K562 (cell line): ENCODE data around the gene UBE2G2. TPM values are rescaled to one million over a fixed set of nuclear protein-coding genes. Genes with fewer than 3 reads are reported as not detected.

Experiments used
- ARNT ChIP-seq, 2 experiments: fragments of 450-650 bp; IDR thresholded peaks; 2 replicates each; pipeline ENCODE4 v1.6.1; 2016; ENCODE audit warnings: mild to moderate bottlenecking in 1 of 2
- CHAMP1 ChIP-seq: fragments of 450-650 bp; IDR thresholded peaks from 2 replicates; pipeline ENCODE4 v1.6.1; 2016; ENCODE audit warnings: mild to moderate bottlenecking
- CREB3L1 ChIP-seq: fragments of 450-650 bp; IDR thresholded peaks from 2 replicates; pipeline ENCODE4 v1.6.1; 2014; ENCODE audit warnings: low read depth, mild to moderate bottlenecking, moderate library complexity, borderline replicate concordance
- DEAF1 ChIP-seq: fragments of 450-650 bp; formaldehyde crosslinking; IDR thresholded peaks from 2 replicates; pipeline ENCODE4 v1.4.0; 2020; ENCODE audit warnings: mild to moderate bottlenecking, moderate library complexity
- MEF2A ChIP-seq: IDR thresholded peaks from 2 replicates; pipeline ENCODE4 v1.6.1; 2011; ENCODE audit warnings: low read depth, mild to moderate bottlenecking, low read length, moderate library complexity; ENCODE audit not compliant: control insufficient read depth
- PTRF ChIP-seq: fragments of 450-650 bp; IDR thresholded peaks from 2 replicates; pipeline ENCODE4 v1.6.1; 2016; ENCODE audit warnings: mild to moderate bottlenecking, missing genetic modification characterization, missing compliant biosample characterization
- SMAD4 ChIP-seq: fragments of 250-450 bp; sonication (Bioruptor Pico); conservative IDR thresholded peaks from 2 replicates; pipeline ENCODE4 v1.8.0; 2021; ENCODE audit warnings: inconsistent platforms, mild to moderate bottlenecking, moderate library complexity
- SREBF2 ChIP-seq: sonication (generic); formaldehyde crosslinking; IDR thresholded peaks from 2 replicates; pipeline ENCODE4 v1.4.0; 2020; ENCODE audit warnings: mild to moderate bottlenecking, missing genetic modification reagents
- STAG1 ChIP-seq: sonication (generic); formaldehyde crosslinking; IDR thresholded peaks from 2 replicates; pipeline ENCODE4 v1.5.0; 2020; ENCODE audit warnings: missing genetic modification reagents, borderline replicate concordance
- ZBTB12 ChIP-seq: fragments of 250-450 bp; sonication (Bioruptor Pico); IDR thresholded peaks from 2 replicates; pipeline ENCODE4 v1.4.0; 2020
- ZNF134 ChIP-seq: fragments of 250-450 bp; sonication (Bioruptor Pico); conservative IDR thresholded peaks from 2 replicates; pipeline ENCODE4 v1.4.0; 2020
- ZNF23 ChIP-seq: fragments of 250-450 bp; sonication (Bioruptor Pico); IDR thresholded peaks from 2 replicates; pipeline ENCODE4 v1.4.0; 2020; ENCODE audit warnings: mild to moderate bottlenecking
- ZNF24 ChIP-seq: fragments of 450-650 bp; IDR thresholded peaks from 2 replicates; pipeline ENCODE4 v1.6.1; 2016
- polyA plus RNA-seq, 8 experiments: library from polyadenylated mRNA; depleted of rRNA in 4 of 8; stranded (reverse) in 5 of 8; unstranded in 3 of 8; fragments of >200 nt; fragmentation: Nextera tagmentation in 2 of 8; fragmentation: Illumina TruSeq in 1 of 8; extraction: Ambion mirVana in 2 of 8; extraction: Trizol in 1 of 8; gene quantifications; 2 replicates each; pipeline versions ENCODE4 v1.2.1 to v1.2.3, GENCODE V29; 2011 to 2014; ENCODE audit warnings: inconsistent platforms in 1 of 8, missing spikeins in 1 of 8
- total RNA-seq, 7 experiments: library from RNA; depleted of rRNA in 6 of 7; stranded (reverse); fragments of >200 nt in 6 of 7; fragmentation: Illumina TruSeq in 2 of 7; extraction: Trizol in 2 of 7; gene quantifications; 2 replicates each; pipeline versions ENCODE4 v1.2.1 to v1.2.3, GENCODE V29; 2011 to 2021; ENCODE audit warnings: low replicate concordance in 1 of 7
- TF ChIP-seq, protein P1 (sequence below), 2 experiments: IDR thresholded peaks in 1 of 2; conservative IDR thresholded peaks in 1 of 2; 2 replicates each; pipeline ENCODE4 v1.6.1; 2016; ENCODE audit warnings: low read depth in 2 of 2, mild to moderate bottlenecking in 1 of 2, missing compliant biosample characterization in 1 of 2, missing genetic modification characterization in 1 of 2, moderate library complexity in 1 of 2
- TF ChIP-seq, protein P2 (sequence below): fragments of 200-800 bp; sonication (Bioruptor generic); IDR thresholded peaks from 2 replicates; pipeline ENCODE4 v1.6.1; 2017; ENCODE audit warnings: missing genetic modification characterization, missing compliant biosample characterization

UBE2G2 gene
- total and polyA plus RNA-seq, 9 of the 15 experiments (the other 6 are each of a cell fraction or from before 2014, with no cell fraction given), result 47.5 to 225 (median 140) TPM

DNA sequence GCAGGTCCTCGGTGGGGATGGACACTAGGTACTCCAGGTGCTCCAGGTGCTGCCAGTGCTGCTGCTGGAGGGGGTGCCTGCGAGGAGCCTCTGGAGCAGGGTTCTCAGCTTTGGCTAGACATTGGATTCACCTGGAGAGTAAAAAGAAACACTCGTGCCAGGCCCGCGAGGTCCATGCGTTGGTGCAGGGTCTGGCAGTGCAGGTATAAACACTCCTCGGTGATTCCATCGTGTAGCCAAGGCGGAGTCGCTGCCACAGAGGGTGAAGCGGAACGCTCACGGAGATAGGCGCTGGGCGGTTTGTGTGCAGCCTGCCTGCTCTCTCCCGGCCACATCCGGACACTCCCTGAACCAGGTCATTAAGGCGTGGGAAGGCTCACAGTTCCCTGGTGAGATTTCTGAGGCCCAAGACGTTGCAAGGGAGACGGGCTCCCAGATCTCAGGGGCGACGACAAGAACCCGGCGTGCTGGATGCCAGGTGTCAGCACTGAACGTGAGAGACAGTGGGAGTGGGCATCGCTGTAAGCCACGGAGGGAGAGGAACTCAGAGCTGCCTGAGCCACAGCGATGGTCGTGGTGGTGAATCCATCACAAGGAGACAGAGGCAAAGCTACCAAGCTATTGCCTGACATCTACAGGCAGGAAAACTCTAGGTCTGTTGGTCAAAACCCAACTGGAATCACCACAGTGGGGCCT, 33.5 kb upstream of the UBE2G2 start (continued):
- TF ChIP-seq CHAMP1 (no peak), SMAD4 (CRISPR knock-in tag) (0 out of 2 replicates have a peak, but pooled peaks have one; percentile 65), MEF2A (no peak), STAG1 (CRISPR knock-in tag) (no peak), SREBF2 (CRISPR knock-in tag) (no peak), DEAF1 (CRISPR knock-in tag) (no peak), ZBTB12 (CRISPR knock-in tag) (no peak), ZNF23 (CRISPR knock-in tag) (no peak), CREB3L1 (no peak), ZNF134 (no peak), ARNT (IDR thresholded peaks at IDR 0.05) (no peak), PTRF (no peak), ZNF24 (no peak)
- TF ChIP-seq, protein P1, sequence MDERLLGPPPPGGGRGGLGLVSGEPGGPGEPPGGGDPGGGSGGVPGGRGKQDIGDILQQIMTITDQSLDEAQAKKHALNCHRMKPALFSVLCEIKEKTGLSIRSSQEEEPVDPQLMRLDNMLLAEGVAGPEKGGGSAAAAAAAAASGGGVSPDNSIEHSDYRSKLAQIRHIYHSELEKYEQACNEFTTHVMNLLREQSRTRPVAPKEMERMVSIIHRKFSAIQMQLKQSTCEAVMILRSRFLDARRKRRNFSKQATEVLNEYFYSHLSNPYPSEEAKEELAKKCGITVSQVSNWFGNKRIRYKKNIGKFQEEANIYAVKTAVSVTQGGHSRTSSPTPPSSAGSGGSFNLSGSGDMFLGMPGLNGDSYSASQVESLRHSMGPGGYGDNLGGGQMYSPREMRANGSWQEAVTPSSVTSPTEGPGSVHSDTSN (CRISPR knock-in tag; IDR thresholded peaks at IDR 0.05; ENCODE audit: low read depth), result no peak
- TF ChIP-seq, protein P1 (tag; conservative IDR thresholded peaks at IDR 0.05; ENCODE audit: low read depth), result no peak
- TF ChIP-seq, protein P2, sequence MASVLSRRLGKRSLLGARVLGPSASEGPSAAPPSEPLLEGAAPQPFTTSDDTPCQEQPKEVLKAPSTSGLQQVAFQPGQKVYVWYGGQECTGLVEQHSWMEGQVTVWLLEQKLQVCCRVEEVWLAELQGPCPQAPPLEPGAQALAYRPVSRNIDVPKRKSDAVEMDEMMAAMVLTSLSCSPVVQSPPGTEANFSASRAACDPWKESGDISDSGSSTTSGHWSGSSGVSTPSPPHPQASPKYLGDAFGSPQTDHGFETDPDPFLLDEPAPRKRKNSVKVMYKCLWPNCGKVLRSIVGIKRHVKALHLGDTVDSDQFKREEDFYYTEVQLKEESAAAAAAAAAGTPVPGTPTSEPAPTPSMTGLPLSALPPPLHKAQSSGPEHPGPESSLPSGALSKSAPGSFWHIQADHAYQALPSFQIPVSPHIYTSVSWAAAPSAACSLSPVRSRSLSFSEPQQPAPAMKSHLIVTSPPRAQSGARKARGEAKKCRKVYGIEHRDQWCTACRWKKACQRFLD (CRISPR knock-in tag), result no peak
